AG09309 (cell line): ENCODE measurements around the gene CDK9.

Experiments
- DNase-seq: peaks from one replicate; pipeline ENCODE4 v3.0.0-alpha.2; 2010; ENCODE audit warnings: low read depth
- H3K4me3 ChIP-seq: 2 replicates; pipeline ENCODE4 v1.5.1; 2011; ENCODE audit warnings: mild to moderate bottlenecking, low read depth, low read length, moderate library complexity; ENCODE audit not compliant: control insufficient read depth
- TF ChIP-seq, protein P1 (sequence below): IDR thresholded peaks from 2 replicates; pipeline ENCODE4 v1.5.1; 2011; ENCODE audit warnings: mild to moderate bottlenecking, low read depth, low read length, inconsistent platforms; ENCODE audit not compliant: insufficient read depth, control insufficient read depth; ENCODE audit errors: missing control alignments

Gene CDK9

DNA sequence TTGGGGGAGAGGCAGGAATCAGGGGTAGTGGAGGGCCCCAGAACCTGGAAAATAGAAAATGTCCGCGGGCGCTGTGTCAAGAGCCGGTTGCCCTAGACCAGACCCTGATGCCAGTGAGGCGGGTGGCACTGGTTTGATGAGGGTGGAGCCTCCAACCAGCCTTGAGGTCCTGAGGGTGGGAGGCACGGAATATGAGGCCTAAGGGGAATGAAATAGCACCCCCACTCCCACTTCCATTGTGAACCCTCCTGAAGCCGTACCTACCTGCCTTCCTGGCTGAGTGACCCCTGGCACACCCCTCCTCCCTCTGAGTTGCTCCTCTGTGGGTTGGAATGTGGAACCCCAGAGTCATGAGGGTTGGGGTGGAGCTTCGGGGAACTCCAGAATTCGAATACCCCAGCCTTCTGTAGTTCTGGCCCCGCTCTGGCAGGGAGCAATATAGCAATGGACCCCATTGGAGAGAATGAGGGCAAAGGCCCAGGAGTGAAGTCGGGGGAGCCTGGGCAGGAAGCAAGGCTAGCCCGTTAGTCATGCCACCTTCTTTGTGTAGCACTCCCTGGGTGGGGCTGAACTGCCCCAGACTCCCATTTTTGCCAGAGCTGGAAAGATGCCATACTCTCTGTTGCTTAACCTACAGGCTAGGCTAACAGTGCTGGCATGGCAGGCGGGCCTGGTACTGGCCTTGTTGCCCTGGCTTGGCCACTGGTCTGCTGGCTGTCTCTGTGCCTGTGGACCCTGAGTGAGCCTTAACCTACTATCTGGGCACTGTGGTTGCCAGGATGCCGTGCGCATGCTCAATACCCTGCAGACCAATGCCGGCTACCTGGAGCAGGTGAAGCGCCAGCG, 17.9 kb downstream of the CDK9 start:
- H3K4me3 ChIP-seq = peak overlapping the region; percentile 61
- TF ChIP-seq, protein P1, sequence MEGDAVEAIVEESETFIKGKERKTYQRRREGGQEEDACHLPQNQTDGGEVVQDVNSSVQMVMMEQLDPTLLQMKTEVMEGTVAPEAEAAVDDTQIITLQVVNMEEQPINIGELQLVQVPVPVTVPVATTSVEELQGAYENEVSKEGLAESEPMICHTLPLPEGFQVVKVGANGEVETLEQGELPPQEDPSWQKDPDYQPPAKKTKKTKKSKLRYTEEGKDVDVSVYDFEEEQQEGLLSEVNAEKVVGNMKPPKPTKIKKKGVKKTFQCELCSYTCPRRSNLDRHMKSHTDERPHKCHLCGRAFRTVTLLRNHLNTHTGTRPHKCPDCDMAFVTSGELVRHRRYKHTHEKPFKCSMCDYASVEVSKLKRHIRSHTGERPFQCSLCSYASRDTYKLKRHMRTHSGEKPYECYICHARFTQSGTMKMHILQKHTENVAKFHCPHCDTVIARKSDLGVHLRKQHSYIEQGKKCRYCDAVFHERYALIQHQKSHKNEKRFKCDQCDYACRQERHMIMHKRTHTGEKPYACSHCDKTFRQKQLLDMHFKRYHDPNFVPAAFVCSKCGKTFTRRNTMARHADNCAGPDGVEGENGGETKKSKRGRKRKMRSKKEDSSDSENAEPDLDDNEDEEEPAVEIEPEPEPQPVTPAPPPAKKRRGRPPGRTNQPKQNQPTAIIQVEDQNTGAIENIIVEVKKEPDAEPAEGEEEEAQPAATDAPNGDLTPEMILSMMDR = no peak
- DNase-seq = no peak

DNA sequence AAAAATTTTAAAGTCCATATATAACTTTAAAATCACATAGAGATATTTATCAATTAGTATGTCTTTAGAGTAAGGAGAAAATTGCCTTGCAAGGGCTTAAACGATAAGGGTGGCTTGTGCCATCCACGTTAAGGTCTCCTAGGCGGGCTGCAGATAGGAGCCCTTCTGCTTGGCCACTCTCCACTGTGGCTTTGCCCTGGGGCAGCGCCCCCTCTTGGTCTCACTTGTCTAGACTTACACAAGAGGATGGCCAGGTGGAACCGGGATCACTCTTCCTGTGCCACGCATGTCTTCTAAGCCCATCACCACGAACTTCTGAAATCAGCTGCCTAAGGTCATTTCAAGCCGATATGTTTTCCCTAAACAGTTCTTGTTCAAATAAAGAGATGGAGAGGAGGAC, 19.8 kb downstream of the CDK9 start:
- H3K4me3 ChIP-seq = no peak overlapping the region
- no peak for DNase-seq
- TF ChIP-seq, protein P1 = peak; percentile 52

DNA sequence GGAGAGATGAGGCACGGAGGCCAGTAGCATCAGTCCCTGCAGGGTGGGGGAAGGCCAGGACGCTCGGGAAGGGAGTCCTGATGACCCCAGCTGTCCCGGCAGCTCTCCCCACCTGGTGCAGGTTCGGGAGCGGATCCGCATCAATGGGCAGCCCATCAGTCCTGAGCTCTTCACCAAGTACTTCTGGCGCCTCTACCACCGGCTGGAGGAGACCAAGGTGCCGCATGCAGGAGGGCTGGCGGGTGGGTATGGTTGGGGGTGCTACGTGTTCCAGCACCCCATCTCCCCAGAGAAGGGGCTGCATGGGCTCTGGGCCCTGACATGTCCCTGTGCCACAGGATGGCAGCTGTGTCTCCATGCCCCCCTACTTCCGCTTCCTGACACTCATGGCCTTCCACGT, 21.0 kb downstream of the CDK9 start:
- no peak for DNase-seq
- TF ChIP-seq, protein P1 = no peak
- H3K4me3 ChIP-seq = no peak overlapping the region

DNA sequence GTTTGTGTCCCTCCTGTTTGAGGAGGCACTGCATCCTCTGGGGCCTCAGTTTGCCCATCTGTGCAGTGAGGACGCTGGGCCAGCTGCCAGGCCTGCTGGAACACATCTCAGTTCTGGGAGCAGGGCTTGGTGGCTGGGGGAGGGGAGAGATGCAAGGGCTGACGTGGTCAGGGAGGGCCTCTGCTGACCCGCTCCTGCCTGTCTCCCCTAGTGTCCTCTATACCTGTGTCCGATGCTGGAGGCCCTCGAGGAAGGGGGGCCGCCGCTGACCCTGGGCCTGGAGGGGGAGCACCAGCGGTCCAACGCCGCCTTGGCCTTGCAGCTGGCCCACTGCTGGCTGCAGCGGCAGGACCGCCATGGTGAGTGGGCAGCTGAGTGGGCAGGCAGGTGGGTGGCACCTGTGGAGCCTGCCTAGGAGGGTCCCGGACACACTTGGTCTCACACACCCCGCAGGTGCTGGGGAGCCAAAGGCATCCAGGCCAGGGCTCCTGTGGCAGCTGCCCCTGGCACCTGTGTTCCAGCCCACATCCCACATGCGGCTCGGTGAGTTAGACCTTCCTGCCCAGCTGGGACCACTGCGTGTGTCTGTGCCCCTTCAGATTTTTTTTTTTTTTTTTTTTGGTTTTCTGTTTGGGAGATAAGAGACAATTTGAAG, 22.6 kb downstream of the CDK9 start:
- TF ChIP-seq, protein P1 = no peak
- DNase-seq = no peak
- no peak overlapping the region for H3K4me3 ChIP-seq

DNA sequence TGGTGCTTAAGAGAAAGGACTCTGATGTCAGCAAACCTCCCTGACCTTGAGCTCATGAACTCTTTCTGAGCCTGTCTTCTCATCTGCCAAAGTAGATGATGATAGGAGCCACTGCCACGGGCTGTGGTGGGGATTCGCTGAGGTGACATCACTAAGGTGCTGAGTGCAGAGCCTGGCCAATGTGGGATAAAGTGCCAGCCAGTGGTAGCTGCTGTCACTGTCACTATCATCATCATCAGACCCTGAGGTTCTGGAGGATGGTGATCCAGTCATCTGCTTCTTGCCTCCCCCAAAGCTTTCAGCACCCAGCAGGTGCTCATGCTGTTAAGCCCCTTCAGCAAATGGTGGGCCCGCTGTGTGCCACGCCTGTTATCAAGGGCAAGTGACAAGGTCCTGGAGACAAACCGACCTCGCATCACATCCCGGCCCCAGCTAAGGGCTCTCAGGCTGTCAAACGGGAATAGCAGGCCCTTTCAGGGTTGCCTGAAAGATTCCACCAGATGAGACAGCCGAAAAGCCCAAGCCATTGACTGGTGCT, 23.2 kb downstream of the CDK9 start:
- TF ChIP-seq, protein P1 = no peak
- H3K4me3 ChIP-seq = no peak overlapping the region
- no peak for DNase-seq

DNA sequence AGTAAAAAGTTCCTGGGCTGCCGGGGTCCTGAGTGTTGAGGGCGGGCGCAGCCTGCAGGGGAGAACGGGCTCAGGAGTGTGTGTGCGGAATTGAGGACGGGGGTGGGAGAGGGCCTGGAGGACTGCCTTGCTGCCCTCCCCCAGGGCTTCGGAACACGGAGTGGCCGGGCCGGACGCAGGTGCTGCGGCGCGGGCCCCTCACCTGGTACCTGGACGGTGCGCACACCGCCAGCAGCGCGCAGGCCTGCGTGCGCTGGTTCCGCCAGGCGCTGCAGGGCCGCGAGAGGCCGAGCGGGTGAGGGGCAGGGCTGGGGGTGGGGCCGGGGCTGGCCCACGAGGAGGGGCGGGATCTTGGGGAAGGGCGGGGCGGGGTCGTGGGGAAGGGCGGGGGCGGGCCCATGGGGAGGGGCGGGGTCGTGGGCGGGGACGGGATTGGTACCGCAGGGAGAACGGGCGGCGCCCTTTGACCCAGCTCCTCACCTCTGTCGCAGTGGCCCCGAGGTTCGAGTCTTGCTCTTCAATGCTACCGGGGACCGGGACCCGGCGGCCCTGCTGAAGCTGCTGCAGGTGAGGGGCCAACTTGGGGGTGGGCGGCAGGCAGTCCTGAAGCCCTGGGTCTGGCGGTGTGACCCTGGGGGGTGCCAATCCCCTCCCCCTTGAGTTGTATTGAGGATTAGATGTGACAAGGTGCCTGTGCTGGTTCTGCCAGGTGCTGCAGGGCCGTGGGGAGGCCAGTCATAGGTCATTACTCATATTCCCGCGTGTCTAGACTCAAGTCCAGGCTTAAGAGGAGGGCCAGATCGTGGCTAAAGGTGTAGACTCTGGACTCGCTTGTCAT, 23.9 kb downstream of the CDK9 start:
- no peak overlapping the region for H3K4me3 ChIP-seq

More for the DNA sequence above, 23.9 kb downstream of the CDK9 start:
- TF ChIP-seq, protein P1 = no peak
- DNase-seq = no peak
